Measurements from ENCODE around the gene RPS27A.
"Not testable (repeated sequence)": the region's sequence is repeated elsewhere in the genome, so short reads cannot be mapped to it uniquely, and the experiment has no call there.

RPS27A gene

GRCh38 chr2:55232084-55232862 lies at the start of gene RPS27A, which contains the start of gene CLHC1:
Gene RPS27A (plus strand): TSS chr2:55232688. CDS start chr2:55232825, 137 bp downstream.
Gene CLHC1 (minus strand): TSS chr2:55232293. CDS start chr2:55222411, 9,882 bp downstream.
- TF ChIP-seq POLR2A (IDR thresholded peaks at IDR 0.05; ENCODE audit: low read depth, low read length): peak; percentile 87
- FAIRE-seq: peak; percentile 90
- DNase-seq (ENCODE audit: insufficient read length, low spot score): peak; percentile 78

- not testable (repeated sequence) for DNase-seq (ENCODE audit: insufficient read length, low spot score); FAIRE-seq
These were observed 45.7 kb upstream of the RPS27A start for GRCh38 chr2:55186837-55187236.

GRCh38 chr2:55191888-55192287 lies 40.6 kb upstream of the RPS27A start:
- not testable (repeated sequence) for FAIRE-seq; DNase-seq (ENCODE audit: insufficient read length, low spot score)

- DNase-seq (ENCODE audit: insufficient read length, low spot score) (no peak), FAIRE-seq (no peak)
- TF ChIP-seq POLR2A (IDR thresholded peaks at IDR 0.05; ENCODE audit: low read depth, low read length): no peak
These were observed 36.0 kb upstream of the RPS27A start for GRCh38 chr2:55196526-55196925.

- DNase-seq (ENCODE audit: insufficient read length, low spot score) (no peak), FAIRE-seq (peak; percentile 33)
- no peak for TF ChIP-seq POLR2A (IDR thresholded peaks at IDR 0.05; ENCODE audit: low read depth, low read length)
These were observed 32.1 kb upstream of the RPS27A start for GRCh38 chr2:55200416-55200815.

- no peak for TF ChIP-seq POLR2A (IDR thresholded peaks at IDR 0.05; ENCODE audit: low read depth, low read length)
- FAIRE-seq (no peak), DNase-seq (ENCODE audit: insufficient read length, low spot score) (no peak)
These were observed 28.0 kb upstream of the RPS27A start for GRCh38 chr2:55204536-55204935.

GRCh38 chr2:55204950-55205349 lies 27.5 kb upstream of the RPS27A start:
- no peak for DNase-seq (ENCODE audit: insufficient read length, low spot score)
- no peak for TF ChIP-seq POLR2A (IDR thresholded peaks at IDR 0.05; ENCODE audit: low read depth, low read length)
- no peak for FAIRE-seq

GRCh38 chr2:55213822-55214221 lies 18.7 kb upstream of the RPS27A start:
- FAIRE-seq (no peak), DNase-seq (ENCODE audit: insufficient read length, low spot score) (no peak)
- TF ChIP-seq POLR2A (IDR thresholded peaks at IDR 0.05; ENCODE audit: low read depth, low read length): no peak

GRCh38 chr2:55223958-55224760 lies 8.3 kb upstream of the RPS27A start:
- TF ChIP-seq POLR2A (IDR thresholded peaks at IDR 0.05; ENCODE audit: low read depth, low read length): no peak
- FAIRE-seq (no peak), DNase-seq (ENCODE audit: insufficient read length, low spot score) (no peak)

- DNase-seq (ENCODE audit: insufficient read length, low spot score) (no peak), FAIRE-seq (no peak)
- TF ChIP-seq POLR2A (IDR thresholded peaks at IDR 0.05; ENCODE audit: low read depth, low read length): no peak
These were observed 7.7 kb upstream of the RPS27A start for GRCh38 chr2:55224761-55225261.

- no peak for TF ChIP-seq POLR2A (IDR thresholded peaks at IDR 0.05; ENCODE audit: low read depth, low read length)
- no peak for FAIRE-seq
- no peak for DNase-seq (ENCODE audit: insufficient read length, low spot score)
These were observed 6.9 kb upstream of the RPS27A start for GRCh38 chr2:55225481-55226020.

- FAIRE-seq; DNase-seq (ENCODE audit: insufficient read length, low spot score): not testable (repeated sequence)
These were observed 4.9 kb upstream of the RPS27A start for GRCh38 chr2:55227437-55228225.

- FAIRE-seq (no peak), DNase-seq (ENCODE audit: insufficient read length, low spot score) (no peak)
- TF ChIP-seq POLR2A (IDR thresholded peaks at IDR 0.05; ENCODE audit: low read depth, low read length): no peak
These were observed 4.3 kb upstream of the RPS27A start for GRCh38 chr2:55228226-55228563.

GRCh38 chr2:55229221-55229620 lies 3.3 kb upstream of the RPS27A start:
- no peak for TF ChIP-seq POLR2A (IDR thresholded peaks at IDR 0.05; ENCODE audit: low read depth, low read length)
- no peak for FAIRE-seq

More at GRCh38 chr2:55229221-55229620, 3.3 kb upstream of the RPS27A start:
- no peak for DNase-seq (ENCODE audit: insufficient read length, low spot score)
